Stimulated activated CD4-positive, alpha-beta T cell treated with anti-CD3 and anti-CD28 coated beads, Interleukin-1b, Interleukin-23, amount 100 ng/mL, for 1 hour (primary cell): ENCODE measurements around the gene PRDM16.

Source experiments
- DNase-seq, 2 donors: peaks; one replicate each; pipeline ENCODE4 v3.0.0-alpha.2; 2020; ENCODE audit warnings: low read depth in 2 of 2

PRDM16 gene

DNA sequence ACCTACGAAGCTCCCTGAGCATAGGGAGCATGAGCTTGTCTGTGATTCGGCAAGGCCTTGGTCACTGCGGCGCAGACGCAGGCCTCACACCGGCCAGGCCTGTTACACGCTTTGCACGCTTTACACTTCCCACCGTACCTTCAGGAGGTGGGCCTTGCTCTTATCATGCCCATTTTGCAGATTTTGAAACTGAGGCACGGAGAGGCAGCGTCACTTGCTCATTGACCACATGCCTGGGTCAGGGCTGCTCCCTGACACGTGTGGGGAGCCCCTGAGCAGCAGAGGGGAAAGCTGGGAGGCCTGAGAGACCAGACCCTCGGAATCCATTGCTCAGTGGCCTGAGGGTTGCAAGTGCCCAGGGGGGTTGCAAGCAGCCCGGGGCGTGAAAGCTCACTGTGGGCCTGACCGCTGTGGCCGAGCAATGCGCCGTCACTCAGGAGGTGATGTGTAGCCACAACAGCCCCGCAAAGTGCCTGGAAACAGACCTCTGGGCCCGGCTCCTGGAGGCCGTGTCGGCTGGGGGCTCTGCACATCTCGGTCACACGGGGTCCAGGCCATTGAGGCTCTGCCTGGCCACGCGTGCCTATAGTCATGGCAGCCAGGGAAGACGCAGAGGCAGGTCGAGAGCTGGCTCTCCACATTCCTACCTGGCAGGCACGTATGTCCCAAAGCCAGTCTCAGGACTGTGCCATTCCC, 392.4 kb downstream of the PRDM16 start:
- no peak for DNase-seq

DNA sequence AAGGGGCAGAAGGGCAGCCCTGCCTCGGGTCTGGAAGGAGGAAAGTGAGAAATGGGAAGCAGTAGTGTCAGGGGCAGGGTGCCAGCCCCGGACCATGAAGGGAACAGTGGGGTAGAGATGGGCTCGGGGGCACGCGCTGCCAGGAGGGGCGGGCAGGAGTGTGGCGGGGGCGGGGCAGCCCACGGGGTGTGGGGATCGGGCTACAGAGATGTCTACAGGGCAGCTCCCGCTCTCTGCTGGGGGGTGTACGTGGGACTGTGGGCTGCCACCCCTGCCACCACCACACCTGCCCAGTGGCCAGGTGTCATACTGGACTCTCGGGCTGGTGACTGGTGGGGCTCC, 392.9 kb downstream of the PRDM16 start:
- DNase-seq, result no peak

DNA sequence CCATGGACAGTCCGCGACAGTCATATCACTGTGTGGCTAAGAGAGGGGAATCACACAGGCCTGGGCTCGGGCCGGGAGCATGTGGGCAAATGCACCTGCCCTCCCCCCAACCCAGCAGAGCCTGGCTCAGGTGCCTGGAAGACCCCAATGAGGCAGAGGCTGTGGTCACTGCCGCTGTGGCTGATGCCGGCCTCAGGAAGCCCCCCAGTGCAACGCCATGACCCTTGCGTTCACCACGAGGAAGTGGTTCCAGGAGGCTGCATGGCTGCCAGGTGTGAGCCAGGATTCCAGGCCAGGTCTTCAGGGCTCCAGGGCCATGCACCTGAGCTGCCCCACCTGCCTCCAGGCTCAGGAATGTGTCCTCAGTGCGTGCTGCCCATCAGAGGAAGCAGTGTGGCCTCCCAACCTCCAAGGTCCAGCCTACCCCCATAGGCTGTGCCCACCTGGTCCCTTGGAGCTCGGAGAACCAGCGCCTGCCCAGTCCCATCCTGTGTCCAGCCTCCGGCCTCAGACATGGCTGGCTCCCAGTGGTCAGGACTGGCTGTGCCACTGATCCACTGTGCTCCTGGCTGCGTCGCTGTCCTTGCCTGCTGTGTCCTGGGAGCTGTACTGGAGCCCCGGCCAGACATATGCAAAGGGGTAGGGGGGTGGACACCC, 393.5 kb downstream of the PRDM16 start:
- no peak for DNase-seq

DNA sequence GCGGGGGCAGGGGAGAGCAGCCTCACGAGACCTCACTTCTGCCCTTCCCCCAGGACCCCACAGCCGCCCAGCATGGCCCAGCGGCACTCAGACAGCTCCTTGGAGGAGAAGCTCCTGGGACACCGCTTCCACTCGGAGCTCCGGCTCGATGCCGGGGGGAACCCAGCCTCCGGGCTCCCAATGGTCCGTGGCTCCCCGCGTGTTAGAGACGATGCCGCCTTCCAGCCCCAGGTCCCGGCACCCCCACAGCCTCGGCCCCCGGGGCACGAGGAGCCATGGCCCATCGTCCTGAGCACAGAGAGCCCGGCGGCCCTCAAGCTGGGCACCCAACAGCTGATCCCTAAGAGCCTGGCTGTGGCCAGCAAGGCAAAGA, 394.0 kb downstream of the PRDM16 start:
- DNase-seq, result no peak

DNA sequence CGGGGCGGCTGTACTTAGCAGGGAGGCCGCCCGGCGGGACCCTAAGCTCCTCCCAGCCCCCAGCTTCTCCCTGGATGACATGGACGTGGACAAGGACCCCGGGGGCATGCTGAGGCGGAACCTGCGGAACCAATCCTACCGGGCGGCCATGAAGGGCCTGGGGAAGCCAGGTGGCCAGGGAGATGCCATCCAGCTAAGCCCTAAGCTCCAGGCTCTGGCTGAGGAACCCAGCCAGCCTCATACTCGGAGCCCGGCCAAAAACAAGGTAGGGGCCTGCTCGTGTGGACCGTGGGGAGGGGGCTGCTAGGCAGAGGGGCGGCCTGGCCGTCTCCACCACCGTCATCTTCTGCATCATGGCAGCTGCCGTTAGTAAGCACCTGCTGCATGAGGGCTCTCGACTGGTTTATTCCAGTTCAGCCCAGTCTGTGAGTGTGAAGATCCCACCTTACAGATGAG, 394.4 kb downstream of the PRDM16 start:
- no peak for DNase-seq

DNA sequence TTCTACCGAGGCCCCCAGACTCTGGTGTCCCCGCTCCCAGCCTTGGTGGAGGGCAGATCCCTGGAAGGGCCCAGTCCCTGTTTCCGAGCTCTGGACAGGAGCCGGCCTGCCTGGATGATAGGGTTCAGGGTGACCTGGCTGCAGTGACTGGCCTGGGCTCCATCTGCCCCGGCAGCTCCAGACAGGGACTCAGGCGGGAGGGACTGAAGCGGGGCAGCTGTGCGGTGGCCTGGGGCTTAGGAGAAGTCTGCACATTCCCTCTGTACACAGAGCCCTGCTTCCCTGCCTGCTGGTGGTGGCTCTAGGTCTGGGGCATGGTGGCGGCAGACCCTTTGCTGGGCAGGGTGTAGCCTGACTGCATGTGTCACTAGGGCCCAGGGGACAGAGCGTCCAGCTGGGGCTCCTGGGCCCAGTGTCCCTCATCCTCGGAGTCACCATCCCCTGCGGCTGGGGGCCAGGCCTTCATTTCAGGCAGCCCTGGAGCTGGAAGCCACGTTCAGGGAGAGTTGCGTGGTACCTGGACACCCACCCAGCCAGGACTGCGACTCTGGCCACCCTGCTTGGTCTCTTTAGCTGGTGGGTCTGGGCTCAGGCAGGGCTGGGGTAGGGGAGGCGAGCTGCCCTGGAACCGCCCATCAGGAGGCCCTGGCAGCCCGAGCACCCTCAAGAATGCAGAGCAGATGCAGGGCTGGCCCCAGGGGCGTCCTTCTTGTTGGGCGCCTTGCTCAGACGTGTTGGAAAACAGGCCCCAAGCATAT, 395.1 kb downstream of the PRDM16 start:
- no peak for DNase-seq

DNA sequence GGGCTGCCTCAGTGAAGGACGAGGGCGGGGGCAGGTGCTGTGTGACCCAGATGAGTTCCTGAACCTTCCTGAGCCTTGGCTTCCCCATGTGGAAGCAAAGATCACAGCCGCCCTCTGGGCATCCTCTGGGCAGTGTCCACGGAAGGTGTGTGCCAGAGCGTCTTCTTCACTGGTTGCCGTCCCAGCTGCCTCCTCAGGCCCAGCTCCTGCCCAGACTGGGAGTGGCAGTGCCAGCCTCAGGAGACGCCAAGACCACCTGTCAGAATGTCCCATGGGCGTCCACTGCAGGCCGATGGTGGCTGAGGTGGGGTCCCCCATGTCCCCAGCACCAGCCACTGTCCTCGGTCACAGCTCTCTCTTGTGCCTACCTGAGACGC, 395.6 kb downstream of the PRDM16 start:
- DNase-seq, result no peak

DNA sequence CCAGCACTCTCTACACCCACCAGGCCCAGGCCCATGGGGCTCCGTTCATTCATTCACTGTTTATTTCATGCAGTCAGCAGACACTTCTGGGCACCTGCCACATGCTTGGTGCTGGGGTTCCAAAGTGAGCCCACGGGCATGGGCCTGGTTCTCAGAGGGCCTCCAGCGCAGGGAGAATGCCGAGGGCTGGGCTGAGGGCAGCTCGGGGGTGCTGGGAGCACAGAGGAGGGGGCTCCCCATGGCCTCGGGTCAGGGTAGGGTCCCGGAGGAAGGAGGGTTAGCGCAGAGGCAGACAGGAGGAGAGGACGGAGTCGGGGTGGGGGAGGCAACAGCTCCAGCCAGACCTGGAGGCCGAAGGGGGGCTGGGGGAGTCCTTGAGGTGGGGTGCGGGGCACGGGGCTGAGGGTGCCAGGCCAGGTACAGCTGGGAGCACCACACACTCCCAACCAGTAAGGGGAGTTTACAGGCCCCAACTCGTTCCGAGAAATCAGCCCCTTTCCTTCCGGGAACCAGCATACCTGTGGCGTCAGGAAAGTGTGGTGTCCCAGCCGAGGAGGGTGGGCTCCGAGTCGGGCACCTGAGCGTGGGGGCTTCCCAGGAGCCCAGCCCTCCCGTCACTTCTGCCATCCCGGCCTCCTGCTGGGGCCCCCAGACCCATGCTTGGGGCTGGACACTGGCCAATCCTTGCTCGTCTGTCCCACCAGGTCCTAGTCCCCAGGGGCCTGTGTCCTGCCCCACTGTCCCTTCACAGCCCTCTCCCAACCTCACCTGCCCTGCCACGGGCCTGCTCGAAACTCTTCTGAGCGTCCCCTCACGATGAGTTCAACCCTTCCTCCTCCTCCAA, 396.3 kb downstream of the PRDM16 start:
- no peak for DNase-seq

DNA sequence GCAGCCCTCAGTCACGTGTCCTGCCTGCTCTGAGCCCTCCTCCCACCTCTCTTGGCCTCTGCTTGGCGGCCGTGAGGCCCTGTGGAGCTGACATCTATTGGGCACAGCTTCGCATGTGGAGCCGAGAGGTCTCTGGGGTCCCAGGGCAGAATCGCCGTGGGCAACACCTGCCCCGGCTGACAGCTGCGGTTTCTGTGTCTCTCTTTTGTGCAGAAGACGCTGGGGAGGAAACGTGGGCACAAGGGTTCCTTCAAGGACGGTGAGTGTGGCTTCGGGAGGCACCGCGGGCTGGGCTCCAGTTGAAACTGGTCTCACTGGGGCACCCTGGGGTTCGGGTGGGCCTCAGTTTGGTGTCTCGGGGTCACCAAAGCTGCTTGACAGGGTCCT, 396.9 kb downstream of the PRDM16 start:
- DNase-seq, result no peak

DNA sequence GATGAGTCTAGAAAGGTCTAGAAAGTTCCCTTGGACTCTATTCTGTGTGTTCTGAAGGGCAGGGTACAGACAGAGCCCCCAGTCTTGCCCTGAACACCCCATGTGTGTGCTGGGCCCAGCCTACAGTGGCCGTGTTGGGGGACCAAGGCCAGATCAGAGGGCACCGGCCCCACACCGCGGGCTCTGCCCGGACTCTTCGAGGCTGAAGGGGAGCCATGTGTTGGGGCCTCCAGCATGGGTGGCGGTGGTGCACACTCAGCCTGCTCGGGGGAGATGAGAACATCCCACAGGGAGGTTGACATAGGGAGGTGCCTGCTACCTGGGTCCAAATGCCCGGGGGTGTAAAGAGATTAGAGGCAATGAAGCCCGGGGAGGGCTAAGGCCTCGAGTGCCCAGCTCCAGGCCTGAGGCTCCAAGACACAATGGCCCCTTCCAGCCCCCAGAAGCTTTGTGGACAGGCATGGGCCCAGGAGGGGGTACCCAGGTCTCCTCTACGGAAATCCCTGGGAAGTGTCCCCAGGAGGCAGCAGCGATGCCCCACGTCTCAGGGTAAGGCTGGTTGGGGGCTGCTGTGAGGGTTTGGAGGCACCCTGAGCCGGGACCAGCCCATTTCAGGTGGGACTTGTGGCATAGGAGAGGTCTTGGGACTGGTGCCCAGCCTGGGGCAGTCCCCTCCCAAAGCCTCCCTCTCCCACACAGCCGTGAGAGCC, 397.5 kb downstream of the PRDM16 start:
- no peak for DNase-seq

DNA sequence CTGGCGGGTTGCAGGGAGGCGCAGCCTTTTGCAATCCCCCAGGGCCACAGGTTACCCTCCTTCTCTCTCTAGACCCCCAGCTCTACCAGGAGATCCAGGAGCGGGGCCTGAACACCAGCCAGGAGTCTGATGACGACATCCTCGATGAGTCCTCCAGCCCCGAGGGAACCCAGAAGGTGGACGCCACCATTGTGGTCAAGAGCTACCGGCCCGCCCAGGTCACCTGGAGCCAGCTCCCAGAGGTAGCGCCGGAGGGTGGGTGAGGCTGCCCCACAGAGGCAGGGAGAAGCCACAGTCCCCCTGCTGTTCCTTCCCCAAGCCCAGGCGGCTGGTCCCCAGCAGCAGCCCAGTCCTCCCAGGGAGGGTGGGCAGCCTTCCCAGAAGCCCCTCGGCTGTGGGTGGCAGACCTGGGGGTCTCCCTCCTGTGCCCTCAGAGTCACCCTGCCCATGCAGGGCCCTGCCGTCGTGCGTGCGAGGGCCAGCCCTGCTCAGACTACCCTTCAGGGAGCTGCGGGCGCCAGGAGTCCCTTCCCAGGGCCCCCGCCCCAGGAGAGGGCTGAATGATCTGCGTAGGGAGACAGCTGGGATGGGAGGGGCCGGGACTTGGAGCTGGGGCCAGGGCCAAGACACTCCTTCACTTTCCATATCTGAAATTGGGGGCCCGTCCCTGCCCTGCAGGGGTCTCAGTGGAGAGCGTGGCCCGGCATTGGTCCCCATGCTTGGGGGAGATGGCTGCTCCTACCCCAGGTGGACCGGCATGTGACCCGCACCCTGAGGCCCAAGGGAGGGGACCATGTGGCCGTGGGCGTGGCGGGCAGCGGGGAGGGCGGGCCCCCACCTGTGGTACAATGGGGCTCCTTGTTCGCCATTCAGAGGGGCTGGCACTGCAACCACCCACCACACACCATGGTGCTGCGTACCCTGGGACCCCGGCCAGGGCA, 398.4 kb downstream of the PRDM16 start:
- no peak for DNase-seq

DNA sequence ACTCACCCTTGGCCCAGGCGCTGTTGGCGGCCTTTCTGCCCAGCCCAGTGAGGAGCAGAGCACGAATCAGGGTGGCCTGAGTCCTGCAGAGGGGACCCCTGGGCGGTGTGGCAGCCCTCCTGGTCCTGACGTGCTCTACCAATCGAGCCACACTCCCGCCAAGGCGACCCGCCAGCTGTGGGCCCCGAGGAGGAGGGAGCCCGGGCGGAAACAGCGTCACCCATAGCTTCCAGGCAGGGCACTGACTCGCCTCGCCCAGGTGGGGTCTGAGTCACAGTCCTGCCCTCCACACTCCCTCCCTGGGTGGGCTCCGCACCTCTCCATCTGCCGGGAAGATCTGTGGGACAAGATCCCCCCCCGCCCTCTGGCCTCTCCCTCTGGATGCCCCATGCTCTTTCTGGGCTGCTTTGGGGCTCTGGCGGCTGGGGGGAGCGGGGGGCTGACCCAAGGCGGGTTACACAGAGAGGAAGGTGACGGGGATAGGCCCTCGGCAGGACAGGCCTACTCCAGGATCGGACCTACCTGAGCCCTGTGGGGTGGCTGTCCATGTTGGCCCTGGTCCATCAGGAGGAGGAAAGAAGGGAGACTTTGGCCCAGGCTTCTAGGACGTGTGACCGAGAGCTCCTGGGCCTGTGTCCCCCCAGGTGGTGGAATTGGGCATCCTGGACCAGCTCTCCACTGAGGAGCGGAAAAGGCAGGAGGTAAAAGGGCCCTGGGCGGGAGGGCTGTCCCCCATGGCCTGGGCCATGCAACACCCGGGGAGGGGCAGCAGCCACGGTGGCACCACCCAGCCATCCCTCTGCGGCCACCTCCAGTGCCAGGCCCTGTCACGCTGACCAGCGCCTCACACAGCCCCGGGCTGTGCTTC, 399.5 kb downstream of the PRDM16 start:
- DNase-seq, result no peak

DNA sequence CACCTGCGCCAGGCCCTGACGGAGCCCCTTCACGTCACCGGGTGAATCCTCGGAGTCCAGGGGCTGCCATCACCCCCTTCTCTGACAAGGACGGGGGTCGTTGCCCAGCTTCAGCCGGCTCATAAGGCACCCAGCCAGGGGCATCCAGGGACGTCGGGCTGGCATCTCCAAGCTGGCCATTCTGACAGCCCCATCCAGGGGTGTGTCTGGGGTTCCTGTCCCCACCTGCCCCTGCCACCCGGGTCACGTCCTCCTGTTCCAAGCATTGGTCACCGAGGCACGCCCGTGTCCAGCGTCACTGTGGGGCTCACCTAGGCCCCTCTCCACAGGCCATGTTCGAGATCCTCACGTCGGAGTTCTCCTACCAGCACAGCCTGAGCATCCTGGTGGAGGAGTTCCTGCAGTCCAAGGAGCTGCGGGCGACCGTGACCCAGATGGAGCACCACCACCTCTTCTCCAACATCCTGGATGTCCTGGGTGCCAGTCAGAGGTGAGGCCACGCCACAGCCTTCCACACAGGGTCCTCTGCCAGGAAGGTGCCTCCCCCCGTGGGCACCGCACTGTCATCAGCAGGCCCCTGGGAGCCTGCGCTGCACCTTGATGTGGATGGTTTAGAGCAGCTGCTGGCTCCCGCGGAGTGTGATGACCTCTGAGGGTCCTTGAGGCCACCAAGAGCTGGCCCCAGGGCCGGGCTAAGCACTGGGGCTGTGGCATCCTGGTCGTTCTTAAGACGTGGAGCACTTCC, 400.3 kb downstream of the PRDM16 start:
- no peak for DNase-seq

DNA sequence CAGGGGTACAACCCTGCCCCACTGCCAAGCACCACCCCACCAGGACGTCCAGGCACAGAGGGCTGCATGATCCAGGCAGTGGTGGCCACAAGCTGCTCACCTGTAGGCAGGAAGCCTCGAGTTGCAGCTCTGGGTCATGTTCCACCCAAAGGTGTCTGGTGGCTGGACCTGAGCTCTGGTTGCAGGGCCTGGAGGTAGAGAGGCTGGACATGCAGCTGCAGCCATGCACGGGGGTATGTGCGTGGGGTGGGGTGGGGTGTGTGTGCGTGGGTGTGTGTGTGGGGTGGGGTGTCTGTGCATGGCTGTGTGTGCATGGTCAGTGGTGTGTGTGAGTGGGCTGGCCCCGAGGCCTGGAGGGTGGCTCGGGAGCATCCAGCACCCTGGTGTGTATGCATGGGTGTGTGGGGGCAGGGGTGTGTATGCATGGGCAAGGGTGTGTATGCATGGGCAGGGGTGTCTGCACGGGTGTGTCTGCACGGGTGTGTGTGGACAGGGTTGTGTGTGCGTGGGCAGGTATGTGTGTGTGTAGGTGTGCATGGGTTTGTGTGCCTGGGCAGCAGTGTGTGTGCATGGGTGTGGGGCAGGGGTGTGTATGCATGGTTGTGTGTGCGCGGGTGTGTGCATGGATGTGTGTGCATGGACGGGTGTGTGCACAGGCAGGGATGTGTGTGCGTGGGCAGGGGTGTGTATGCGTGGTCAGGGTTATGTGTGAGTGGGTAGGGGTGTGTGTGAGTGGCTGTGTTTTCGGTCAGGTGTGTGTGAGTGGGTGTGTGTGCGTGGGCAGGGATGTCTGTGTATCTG, 401.0 kb downstream of the PRDM16 start:
- DNase-seq, result no peak

DNA sequence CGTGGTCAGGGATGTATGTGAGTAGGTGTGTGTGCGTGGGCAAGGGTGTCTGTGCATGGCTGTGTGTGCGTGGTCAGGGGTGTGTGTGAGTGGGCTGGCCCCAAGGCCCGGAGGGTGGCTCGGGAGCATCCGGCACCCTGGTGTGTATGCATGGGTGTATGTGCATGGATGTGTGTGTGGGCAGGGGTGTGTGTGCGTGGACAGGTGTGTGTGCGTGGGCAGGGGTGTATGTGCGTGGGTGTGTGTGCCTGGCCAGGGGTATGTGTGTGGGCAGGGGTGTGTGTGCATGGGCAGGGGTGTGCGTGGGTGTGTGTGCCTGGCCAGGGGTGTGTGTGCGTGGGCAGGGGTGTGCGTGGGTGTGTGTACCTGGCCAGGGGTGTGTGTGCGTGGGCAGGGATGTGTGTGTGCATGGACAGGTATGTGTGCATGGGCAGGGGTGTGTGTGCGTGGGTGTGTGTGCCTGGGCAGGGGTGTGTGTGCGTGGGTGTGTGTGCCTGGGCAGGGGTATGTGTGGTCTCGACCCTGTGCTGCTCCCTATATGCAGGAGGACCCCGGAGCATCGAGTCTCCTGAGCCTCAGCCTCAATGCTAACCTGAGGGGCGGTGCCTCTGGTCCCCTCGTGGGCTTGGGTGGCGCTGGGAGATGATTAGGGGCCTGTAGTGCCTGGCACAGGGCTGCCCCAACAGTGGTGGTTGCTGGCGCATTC, 401.8 kb downstream of the PRDM16 start:
- DNase-seq, result no peak

DNA sequence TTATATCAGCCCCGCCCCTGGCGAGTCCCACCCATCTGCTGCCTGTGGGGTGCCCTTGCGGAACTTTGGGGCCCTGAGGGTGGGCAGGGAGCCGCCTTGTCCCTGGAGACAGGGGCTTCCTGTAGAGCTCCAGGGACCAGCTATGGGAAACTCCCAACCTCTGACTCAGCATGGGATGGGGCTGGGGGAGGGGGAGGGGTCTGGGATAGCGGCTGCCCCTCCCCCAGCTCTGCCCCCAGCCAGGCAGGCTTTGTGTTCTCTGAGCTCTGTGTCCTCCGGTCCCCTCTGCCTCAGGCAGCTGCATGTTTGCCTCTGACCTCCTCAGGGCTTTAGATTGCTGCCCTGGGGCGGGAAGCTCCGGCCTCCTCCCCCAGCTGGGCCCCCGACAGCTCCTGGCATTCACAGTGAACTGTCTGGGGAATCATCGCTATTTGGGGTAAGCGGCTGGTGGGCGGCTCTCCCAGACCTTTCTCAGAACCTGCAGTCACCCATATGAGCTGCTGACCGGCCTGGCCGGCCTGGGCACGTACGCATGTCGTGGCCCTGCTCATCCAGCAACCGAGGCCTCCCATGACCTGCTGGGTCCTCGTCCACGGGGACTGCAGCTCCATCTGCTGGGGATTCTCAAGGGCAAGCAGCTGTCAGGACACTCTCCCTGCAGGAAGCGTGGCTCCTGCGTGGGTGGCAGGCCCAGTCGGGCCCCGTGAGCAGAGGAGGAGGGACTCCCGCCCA, 402.5 kb downstream of the PRDM16 start:
- no peak for DNase-seq
